NCI-H1436 (cell line): ENCODE measurements around the gene H2BK1.

Experiments used
- DNase-seq: peaks from one replicate; lab custom pipeline; 2025; lab: John Stamatoyannopoulos, UW

Gene H2BK1

GRCh38 chr7:151245360-151246101, 35.2 kb upstream of the H2BK1 start:
- DNase-seq: peak; percentile 34

GRCh38 chr7:151244841-151245346, 34.6 kb upstream of the H2BK1 start:
- no peak for DNase-seq

GRCh38 chr7:151244196-151244840, 34.0 kb upstream of the H2BK1 start:
- DNase-seq: peak; percentile 34

DNA sequence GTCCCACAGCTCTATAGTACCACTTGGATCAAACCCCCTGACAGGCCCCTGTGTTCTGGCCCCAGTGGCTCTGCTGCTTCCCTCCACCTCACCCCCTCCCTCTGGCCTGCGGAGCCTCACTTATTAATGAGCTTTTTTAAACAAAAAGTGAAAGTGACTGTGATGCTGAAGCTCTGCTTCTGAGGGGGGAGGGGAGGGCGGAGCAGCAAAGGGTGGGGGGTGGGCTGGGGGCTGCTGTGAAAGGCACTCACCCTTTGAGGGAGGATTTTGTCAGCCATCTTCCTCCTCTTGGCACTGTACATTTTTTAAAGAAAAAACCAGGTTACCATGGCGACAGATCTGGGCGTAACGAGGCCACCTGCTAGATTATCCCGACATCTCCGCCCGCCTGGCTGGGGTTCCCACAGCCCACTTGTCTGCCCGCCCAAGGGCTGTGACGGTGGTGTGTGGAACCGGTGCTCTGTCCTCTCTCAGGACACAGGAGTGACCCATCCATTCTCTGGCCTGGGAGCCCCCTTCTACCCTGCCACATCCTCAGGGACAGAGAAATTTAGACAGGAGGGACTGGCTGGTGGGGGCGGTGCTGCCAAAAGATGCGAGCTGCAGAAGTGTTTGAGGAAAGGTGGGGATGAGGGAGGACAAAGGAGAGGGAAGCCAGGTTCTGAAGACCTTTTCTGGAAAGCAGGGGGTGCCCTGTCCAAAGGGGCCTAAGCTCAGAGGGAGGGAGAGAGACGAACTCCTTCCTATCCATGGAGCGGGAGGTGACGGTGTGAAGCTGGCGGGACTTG, 33.3 kb upstream of the H2BK1 start:
- DNase-seq: no peak

- no peak for DNase-seq
Observed at GRCh38 chr7:151243045-151243349, 32.7 kb upstream of the H2BK1 start.

DNA sequence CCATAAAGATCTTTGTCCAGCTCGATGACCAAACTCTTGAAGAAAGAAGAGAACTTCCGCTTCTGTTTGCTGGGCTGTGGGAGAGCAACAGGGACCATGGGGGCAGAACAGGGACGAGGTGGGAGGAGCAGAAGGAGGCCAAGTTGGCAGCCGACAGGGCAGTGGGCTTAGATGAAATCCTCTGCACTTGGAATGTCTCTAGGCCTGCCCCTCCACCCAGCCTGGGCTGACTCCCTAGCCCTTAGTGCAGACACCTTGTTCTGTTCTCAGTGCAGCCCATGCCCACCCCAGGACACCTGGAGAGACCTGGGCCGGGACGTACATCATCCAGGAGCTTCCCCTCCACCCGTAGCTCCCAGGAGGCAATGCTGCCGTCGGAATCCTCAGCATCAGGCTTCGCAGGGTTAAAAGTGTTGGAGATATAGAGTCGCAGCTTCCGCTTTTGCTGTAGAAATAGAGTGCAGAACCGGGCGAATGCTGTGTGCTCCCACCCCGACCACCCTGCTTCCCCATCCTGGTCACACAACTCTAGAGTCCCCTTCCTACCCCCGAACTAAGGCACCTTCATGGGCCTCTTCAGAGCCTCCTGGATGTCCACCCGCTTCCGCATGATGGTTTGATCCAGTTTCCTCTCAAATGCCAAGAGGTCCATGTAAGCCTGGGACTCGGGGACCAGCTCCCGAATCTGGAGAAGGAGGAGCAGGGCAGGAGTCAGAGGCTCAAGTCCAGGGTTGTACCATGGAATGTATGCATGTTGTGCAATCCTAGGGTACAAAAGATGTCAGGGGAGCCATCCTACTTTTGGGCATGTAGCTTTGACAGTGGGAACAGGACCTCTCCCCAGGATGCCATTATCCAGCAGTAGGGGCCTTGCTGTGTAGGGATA, 32.1 kb upstream of the H2BK1 start:
- no peak for DNase-seq

GRCh38 chr7:151241755-151242096, 31.4 kb upstream of the H2BK1 start:
- DNase-seq: no peak

- DNase-seq: no peak
Observed at GRCh38 chr7:151240942-151241754, 30.9 kb upstream of the H2BK1 start.

DNA sequence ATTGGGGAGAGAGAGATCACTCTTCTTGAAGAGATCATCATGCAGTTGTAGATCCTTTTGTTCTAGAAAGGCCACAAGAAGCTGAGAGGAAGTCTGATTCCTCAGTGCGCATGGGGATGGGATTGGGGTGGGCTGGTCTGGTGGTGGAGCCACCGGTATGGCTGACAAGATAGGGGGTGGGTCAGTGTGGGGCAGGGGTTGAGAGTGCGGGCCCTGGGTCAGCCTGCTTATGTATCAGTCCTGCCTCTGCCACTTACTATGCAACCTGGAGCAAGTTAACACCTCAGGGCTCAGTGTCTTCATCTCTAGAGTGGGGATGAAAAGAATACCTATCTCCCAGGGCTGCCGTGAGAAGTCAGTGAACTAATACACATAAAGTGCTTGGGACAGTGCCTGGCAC, 30.2 kb upstream of the H2BK1 start:
- DNase-seq: no peak

DNA sequence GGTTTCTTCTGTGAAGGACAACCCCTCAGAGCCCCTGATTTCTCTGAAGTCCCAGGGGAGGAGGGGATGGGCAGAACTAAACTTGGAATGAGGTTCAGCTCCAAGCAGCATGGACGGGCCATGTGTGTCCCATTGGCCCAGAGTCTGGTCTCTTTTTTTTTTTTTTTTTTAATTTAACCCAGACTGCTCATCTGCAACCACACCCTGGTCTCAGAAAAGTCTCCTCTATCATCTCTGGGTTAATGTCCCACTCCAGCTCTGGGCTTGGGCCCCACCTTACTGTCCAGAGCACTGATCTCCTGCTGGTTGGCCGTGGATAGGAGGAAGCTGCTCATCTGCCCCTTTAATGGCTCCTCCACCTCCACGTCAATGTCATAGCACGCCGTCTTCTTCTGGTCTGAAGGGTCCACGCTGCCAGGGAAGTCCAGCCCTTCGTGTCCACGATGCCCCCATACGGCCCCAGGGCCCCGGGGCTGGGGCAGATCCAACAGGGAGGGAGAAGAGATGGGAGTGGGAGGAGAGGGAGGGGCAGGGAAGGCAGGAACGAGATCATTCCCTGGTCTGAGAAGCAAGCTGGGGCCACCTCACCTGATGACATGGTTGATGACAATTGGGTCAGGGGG, 29.7 kb upstream of the H2BK1 start:
- no peak for DNase-seq

DNA sequence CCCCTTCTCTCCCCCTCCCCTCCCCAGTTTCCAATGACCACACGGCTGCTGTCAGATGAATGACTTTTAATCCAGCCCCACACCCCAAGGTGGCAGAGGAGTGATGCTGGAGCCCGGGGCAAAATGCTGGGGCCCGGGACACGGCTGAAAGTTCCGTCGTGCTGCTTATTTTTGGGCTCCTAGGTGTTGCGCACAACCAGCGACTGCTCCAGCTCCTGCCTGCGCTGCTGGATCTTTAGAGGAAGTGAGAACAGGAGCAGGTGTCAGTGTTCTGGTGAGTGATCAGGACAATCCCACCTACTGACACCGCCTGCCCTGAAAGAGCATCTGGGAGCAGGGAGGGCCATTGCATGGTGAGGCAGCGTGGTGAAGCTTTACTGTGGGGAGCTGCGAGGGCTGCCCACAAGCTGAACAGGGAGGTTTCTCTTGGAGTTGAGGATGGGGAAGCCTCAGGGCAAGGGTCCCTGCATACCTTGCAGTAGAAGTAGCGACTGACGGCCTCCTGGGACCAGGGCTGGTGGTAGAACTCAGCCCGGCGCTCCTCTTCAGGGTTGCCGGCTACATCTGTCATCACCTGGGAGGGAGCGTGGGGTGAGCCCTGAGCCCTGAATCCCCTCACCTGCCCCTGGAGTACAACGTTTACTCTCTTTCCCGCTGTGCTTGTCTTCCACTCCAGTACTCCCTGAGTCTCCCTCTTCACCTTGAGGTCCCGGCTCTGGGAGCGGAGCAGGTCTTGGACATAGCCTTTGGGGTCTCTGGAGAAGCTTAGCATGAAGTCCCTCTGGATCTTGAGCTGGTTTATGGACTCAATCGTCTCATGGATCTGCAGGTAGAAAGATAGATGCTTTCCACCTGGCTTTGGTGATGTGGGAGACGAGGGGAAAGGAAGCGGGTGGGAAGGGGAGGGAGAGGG, 28.9 kb upstream of the H2BK1 start:
- no peak for DNase-seq

GRCh38 chr7:151238190-151238810, 28.0 kb upstream of the H2BK1 start:
- no peak for DNase-seq

GRCh38 chr7:151237244-151238189, 27.2 kb upstream of the H2BK1 start:
- DNase-seq: no peak

GRCh38 chr7:151236406-151236805, 26.1 kb upstream of the H2BK1 start:
- DNase-seq: no peak

DNA sequence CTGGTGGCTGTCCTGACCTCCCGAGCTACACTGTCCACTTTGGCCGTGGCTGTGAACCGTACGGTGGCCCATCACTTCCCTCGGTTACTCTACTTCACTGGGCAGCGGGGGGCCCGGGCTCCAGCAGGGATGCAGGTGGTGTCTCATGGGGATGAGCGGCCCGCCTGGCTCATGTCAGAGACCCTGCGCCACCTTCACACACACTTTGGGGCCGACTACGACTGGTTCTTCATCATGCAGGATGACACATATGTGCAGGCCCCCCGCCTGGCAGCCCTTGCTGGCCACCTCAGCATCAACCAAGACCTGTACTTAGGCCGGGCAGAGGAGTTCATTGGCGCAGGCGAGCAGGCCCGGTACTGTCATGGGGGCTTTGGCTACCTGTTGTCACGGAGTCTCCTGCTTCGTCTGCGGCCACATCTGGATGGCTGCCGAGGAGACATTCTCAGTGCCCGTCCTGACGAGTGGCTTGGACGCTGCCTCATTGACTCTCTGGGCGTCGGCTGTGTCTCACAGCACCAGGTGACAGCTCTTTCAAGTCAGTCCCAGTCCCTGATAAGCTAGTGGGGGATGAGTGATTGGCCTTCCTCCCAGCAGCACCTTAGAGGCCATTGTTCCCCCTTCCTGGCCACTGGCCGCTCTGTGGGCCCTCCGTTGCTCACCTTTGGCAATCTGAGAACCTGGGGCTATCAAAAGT, 25.0 kb upstream of the H2BK1 start:
- no peak for DNase-seq

DNA sequence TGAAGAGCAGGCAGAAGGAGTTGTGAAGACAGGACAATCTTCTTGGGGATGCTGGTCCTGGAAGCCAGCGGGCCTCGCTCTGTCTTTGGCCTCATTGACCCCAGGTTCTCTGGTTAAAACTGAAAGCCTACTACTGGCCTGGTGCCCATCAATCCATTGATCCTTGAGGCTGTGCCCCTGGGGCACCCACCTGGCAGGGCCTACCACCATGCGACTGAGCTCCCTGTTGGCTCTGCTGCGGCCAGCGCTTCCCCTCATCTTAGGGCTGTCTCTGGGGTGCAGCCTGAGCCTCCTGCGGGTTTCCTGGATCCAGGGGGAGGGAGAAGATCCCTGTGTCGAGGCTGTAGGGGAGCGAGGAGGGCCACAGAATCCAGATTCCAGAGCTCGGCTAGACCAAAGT, 23.5 kb upstream of the H2BK1 start:
- DNase-seq: no peak

- no peak for DNase-seq
Observed at GRCh38 chr7:151232917-151233701, 22.8 kb upstream of the H2BK1 start.
